Thymus (tissue), 11 donors: ENCODE results near the gene TLX1. TPM values are rescaled to one million over a fixed set of nuclear protein-coding genes. Genes with fewer than 3 reads are reported as not detected.

ENCODE experiments used
- DNase-seq, 9 donors: peaks; one replicate each; pipeline ENCODE4 v3.0.0-alpha.2; 2013; ENCODE audit warnings: low spot score in 9 of 9, low read depth in 6 of 9, missing footprints in 1 of 9
- H3K27ac ChIP-seq, 2 donors: one replicate each; pipeline ENCODE4 v1.5.1; 2013; ENCODE audit warnings: control low read depth in 1 of 2, low read depth in 1 of 2, low read length in 1 of 2, mild to moderate bottlenecking in 1 of 2, moderate library complexity in 1 of 2
- H3K27me3 ChIP-seq, 2 donors: one replicate each; pipeline ENCODE4 v1.5.1; 2013; ENCODE audit warnings: low read length in 1 of 2; ENCODE audit not compliant: control insufficient read depth in 2 of 2, insufficient read depth in 1 of 2
- H3K36me3 ChIP-seq, 2 donors: one replicate each; pipeline ENCODE4 v1.5.1; 2013; ENCODE audit warnings: low read length in 1 of 2, mild to moderate bottlenecking in 1 of 2, moderate library complexity in 1 of 2; ENCODE audit not compliant: control insufficient read depth in 2 of 2, insufficient read depth in 2 of 2
- H3K4me1 ChIP-seq, 2 donors: one replicate each; pipeline ENCODE4 v1.5.1; 2013; ENCODE audit warnings: low read length in 2 of 2; ENCODE audit not compliant: control insufficient read depth in 2 of 2, insufficient read depth in 2 of 2
- H3K4me3 ChIP-seq, 2 donors: one replicate each; pipeline ENCODE4 v1.5.1; 2013; ENCODE audit warnings: low read length in 2 of 2, control low read depth in 1 of 2, mild to moderate bottlenecking in 1 of 2
- H3K9me3 ChIP-seq, 2 donors: one replicate each; pipeline ENCODE4 v1.5.1; 2013; ENCODE audit warnings: low read length in 1 of 2, mild to moderate bottlenecking in 1 of 2; ENCODE audit not compliant: control insufficient read depth in 2 of 2, insufficient read depth in 1 of 2
- WGBS: extraction: QIAGEN DNeasy Blood & Tissue Kit; methylation state at CpG from one replicate; pipeline ENCODE4 v1.1.7; 2013; 5-methylcytosine and 5-hydroxymethylcytosine counted together
- polyA plus RNA-seq: library from polyadenylated mRNA; stranded (reverse); fragments of 200-250 nt; gene quantifications from one replicate; pipeline ENCODE4 v1.2.3, GENCODE V29; 2013
- total RNA-seq: library from RNA; stranded (reverse); fragments of 120-200 nt; gene quantifications from one replicate; pipeline ENCODE4 v1.2.4, GENCODE V29; 2013
- donor health status: healthy.

The TLX1 gene
- total and polyA plus RNA-seq, 2 donors = 0.05 to 0.27 TPM

- WGBS = 8% methylated on average over 41 of the region's 41 CpGs
- Histone ChIP-seq H3K4me3 (peak overlapping the region; percentile 26 to 44), H3K36me3 (no peaks in the 10 kb centered on the region), H3K9me3 (no peaks in the 10 kb centered on the region), H3K4me1 (peaks cover 0 to 10% of the 10 kb centered on the region in 2 donors), H3K27ac (no peak overlapping the region), H3K27me3 (peaks cover 49 to 92% of the 10 kb centered on the region in 2 donors)
- peak in 2 of 9 donors; percentile 30 to 46 for DNase-seq
These were observed 10.0 kb upstream of the TLX1 start for GRCh38 chr10:101120884-101121653.

DNA sequence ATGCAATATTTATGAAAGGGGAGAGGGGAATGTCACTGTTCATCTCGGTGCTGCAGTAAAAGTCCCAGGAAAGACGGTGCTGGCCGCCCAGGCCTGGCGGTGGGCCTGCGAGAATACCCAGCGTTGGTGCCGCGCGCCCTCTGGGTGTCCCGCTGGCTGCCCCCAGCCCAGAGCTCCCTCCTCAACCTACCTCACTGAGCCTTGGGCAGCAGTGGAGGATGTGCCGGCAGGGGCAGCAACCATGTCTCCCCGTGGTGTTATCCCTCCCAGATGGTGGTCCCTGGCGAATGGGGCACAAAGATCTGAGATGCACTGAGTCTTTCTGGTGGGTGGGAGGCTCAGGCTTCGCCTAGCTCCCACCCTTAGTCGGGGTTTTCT lies 9.5 kb upstream of the TLX1 start:
- Histone ChIP-seq H3K4me3 (no peak overlapping the region), H3K27ac (no peak overlapping the region), H3K9me3 (no peaks in the 10 kb centered on the region), H3K36me3 (no peaks in the 10 kb centered on the region), H3K27me3 (peaks cover 54 to 92% of the 10 kb centered on the region in 2 donors), H3K4me1 (peaks cover 0 to 10% of the 10 kb centered on the region in 2 donors)
- WGBS = 13% methylated on average over 15 of the region's 15 CpGs
- DNase-seq = no peak

DNA sequence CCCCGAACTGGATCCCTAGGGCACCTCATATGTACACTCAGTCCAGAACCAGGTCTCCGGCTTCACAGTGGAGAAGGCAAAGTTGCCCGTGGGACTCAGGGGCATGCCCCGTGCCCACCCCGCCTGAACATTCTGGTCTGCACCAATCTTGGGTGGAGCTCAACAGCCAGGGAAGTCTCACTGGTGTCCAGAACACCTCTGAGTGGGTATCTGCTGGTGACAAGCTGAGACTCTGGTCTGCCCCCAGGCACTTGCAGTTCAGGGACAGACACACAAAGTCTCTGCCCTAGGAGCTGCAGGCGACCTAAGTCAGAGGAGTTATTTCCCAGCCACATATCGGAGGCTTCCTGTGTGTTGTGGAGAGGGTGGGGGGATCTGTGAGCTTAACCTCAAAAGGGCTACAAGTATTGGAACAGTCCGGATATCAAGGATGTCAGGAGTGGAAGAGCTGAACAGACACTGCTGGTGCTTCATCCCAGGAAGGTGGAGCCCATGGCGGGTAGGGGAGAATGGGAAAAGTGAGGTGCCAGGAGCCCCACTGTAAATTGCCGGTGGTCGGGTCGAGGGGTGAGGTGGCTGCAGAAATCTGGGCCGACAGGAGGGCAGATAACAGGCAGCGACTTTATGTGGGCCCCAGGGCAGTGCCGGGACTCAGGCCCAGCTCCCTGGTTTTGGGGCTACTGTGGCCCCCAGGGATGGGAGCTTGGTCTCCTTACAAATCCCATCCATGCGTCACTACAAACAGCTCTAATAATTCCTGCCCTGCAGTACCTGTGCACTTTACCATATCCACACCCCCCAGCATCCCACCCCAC lies 8.6 kb upstream of the TLX1 start:
- Histone ChIP-seq H3K9me3 (no peaks in the 10 kb centered on the region), H3K27me3 (peaks cover 62 to 93% of the 10 kb centered on the region in 2 donors), H3K27ac (no peak overlapping the region), H3K4me1 (peaks cover 0 to 10% of the 10 kb centered on the region in 2 donors), H3K4me3 (no peak overlapping the region), H3K36me3 (no peaks in the 10 kb centered on the region)
- no peak for DNase-seq
- WGBS = 40% methylated on average over 16 of the region's 16 CpGs

DNA sequence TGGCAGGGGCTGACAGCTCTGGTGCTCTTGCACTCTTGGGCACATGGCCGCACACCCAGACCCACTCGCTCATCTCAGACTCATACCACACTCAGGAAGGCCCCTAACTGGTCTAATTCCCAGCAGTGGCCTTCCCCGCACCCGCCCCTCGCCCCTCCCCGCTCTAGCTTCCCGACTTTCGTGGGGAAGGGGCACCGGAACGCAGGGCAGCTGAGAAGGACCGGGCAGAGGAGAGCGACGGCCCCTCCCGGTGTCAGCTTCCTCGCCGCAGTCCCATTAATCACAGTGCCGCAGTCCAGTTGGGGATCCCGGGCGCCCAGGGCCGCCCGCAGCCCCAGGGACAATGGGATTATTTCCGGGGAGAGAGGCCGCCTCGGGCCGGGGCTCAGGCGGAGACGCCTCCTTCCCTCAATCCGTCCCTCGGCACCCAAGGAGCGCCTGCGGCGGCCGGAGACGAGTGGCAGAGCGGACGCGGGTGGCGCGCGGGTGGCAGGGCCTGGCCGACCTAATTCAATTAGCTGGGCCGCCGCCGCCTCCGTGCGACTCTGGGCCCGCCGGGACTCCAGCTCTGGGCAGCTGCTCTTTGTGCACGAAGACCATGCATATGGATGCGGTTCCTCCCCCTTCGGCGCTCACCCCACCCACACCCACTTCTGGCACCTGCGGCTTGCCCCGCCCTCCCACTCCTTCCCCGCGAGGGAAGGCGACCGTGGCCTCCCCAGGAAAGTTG lies 7.8 kb upstream of the TLX1 start:
- H3K27me3 ChIP-seq = peaks cover 68 to 100% of the 10 kb centered on the region in 2 donors
- H3K36me3 ChIP-seq = no peaks in the 10 kb centered on the region
- 3% methylated on average over 58 of the region's 58 CpGs for WGBS
- H3K9me3 ChIP-seq = no peaks in the 10 kb centered on the region
- H3K4me1 ChIP-seq = peaks cover 0 to 10% of the 10 kb centered on the region in 2 donors
- no peak overlapping the region for H3K27ac ChIP-seq
- no peak for DNase-seq
- no peak overlapping the region for H3K4me3 ChIP-seq

GRCh38 chr10:101123815-101124617 lies 7.1 kb upstream of the TLX1 start:
- WGBS = 31% methylated on average over 13 of the region's 13 CpGs
- Histone ChIP-seq H3K27me3 (peaks cover 70 to 99% of the 10 kb centered on the region in 2 donors), H3K9me3 (no peaks in the 10 kb centered on the region), H3K36me3 (no peaks in the 10 kb centered on the region), H3K4me3 (no peak overlapping the region), H3K4me1 (peaks cover 0 to 10% of the 10 kb centered on the region in 2 donors), H3K27ac (no peak overlapping the region)
- no peak for DNase-seq

DNA sequence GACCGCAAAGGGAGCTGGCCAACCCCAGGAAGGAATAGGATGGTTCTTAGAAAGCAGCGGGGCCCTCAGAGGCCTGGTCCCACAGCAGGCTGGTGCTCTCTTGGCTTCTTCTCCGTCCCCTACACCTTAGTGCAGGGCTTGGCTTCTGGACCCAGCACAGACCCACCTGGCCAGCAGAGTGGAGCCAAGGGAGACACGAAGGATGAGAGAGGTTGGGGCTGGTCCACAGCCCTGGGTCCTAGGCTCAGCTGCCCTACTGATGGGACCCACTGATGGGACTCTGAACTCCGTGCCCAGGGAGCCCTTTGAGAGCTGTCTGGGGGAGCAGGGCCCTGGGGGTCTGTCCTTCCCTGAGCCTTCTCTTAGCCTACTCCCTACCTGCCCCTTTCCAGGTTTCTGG lies 6.2 kb upstream of the TLX1 start:
- 81% methylated on average over 5 of the region's 5 CpGs for WGBS
- DNase-seq = no peak
- no peaks in the 10 kb centered on the region for H3K36me3 ChIP-seq
- no peaks in the 10 kb centered on the region for H3K9me3 ChIP-seq
- H3K4me1 ChIP-seq = peaks cover 0 to 10% of the 10 kb centered on the region in 2 donors
- H3K27me3 ChIP-seq = peaks cover 69 to 98% of the 10 kb centered on the region in 2 donors
- H3K4me3 ChIP-seq = no peak overlapping the region
- no peak overlapping the region for H3K27ac ChIP-seq

DNA sequence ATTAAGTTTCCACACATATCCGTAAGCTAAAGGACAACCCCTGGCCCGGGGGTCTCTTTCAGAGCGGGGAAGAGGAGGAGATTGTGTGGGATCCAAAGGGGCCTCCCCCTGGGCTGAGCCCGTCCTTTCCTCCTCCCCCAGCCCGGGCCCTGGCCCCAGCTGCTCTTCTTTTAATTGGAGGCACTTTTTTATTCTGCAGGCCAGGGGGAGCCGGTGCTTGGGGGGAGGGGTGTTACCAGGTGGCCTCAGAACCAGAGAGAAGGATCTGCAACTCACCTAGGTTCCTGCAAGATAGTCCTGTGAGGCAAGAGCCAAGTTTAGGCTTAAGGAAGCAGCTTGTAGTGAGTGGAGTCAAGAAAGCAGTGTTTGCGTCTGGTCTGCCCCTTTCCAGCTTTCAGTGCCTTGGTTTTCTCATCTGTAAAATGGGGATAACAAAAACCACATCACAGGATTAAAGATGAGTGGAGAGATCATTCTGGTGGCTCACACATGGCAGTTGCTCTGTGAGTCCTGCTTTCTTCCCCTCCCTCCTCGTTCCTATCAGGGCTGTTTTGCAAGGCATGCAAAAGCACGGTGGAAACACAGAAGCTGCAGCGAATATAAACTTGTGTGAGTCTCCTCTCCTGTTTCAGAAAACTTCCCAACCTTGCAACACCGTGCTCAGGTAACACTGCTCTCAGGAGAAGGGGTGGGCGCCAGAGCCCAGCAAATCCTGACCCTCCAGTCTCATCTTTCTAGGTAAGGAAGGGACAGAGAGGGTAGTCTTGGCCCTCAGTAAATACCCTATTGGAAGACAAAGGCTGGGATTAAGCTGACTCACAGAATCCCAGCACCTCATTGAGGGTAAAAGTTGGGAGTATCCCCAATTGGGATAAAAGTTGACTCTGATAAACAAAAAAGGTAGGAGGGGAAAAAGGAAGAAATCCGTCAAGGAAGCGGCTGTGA lies 4.1 kb upstream of the TLX1 start:
- no peaks in the 10 kb centered on the region for H3K36me3 ChIP-seq
- H3K27ac ChIP-seq = no peak overlapping the region
- H3K27me3 ChIP-seq = peaks cover 73 to 98% of the 10 kb centered on the region in 2 donors
- no peak overlapping the region for H3K4me3 ChIP-seq
- no peaks in the 10 kb centered on the region for H3K9me3 ChIP-seq
- 25% methylated on average over 14 of the region's 14 CpGs for WGBS
- DNase-seq = no peak
- H3K4me1 ChIP-seq = peaks cover 5 to 6% of the 10 kb centered on the region in 2 donors

DNA sequence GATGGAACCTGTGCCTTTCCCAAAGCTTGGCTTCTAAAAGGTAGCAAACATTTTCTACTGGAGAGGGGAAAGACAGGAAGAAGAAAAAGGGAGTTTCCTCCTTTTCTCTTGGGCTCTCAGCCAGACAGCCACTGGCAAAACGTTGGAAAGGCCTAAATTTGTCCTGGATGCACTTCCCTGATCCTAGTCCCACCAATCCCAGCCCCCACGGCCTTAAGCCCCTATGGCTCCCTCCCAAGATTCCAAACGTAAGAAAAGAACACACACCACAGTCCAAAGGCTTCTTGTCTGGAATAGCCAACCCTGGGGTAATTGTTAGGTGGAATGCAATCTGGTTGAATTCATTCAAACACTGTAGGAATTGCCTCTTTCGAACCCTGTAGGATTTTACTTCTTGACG lies 959 bp upstream of the TLX1 start:
- DNase-seq = no peak
- Histone ChIP-seq H3K27me3 (peaks cover 78 to 98% of the 10 kb centered on the region in 2 donors), H3K27ac (no peak overlapping the region), H3K4me3 (no peak overlapping the region), H3K36me3 (no peaks in the 10 kb centered on the region), H3K4me1 (peaks cover 5 to 6% of the 10 kb centered on the region in 2 donors), H3K9me3 (peaks cover 0 to 5% of the 10 kb centered on the region in 2 donors)
- WGBS = 48% methylated on average over 5 of the region's 5 CpGs
